PFSK-1 (cell line): ENCODE measurements around the gene S100A13.

Experiments used
- FOXP2 ChIP-seq: optimal IDR thresholded peaks from 2 replicates; pipeline ENCODE3; 2011; ENCODE audit warnings: borderline replicate concordance, control low read depth, inconsistent platforms; ENCODE audit not compliant: insufficient read depth; ENCODE audit errors: extremely low read length, extremely low read depth
- POLR2AphosphoS5 ChIP-seq: IDR thresholded peaks from 2 replicates; pipeline ENCODE4 v1.6.1; 2012; ENCODE audit warnings: low read depth, mild to moderate bottlenecking, control low read depth, low read length, moderate library complexity
- SIN3A ChIP-seq: IDR thresholded peaks from 2 replicates; pipeline ENCODE4 v1.6.1; 2012; ENCODE audit warnings: mild to moderate bottlenecking, low read length, moderate library complexity, borderline replicate concordance; ENCODE audit not compliant: insufficient read depth
- TAF1 ChIP-seq: IDR thresholded peaks from 2 replicates; pipeline ENCODE4 v1.6.1; 2012; ENCODE audit warnings: low read length, control low read depth, borderline replicate concordance; ENCODE audit not compliant: insufficient read depth
- TF ChIP-seq, protein P1 (sequence below), 2 experiments: IDR thresholded peaks; 2 replicates each; pipeline versions ENCODE4 v1.6.1 to v1.8.0; 2011 to 2012; ENCODE audit warnings: low read depth in 2 of 2, low read length in 2 of 2, control low read depth in 1 of 2, inconsistent platforms in 1 of 2, mild to moderate bottlenecking in 1 of 2, moderate library complexity in 1 of 2; ENCODE audit not compliant: insufficient read depth in 1 of 2

- TF ChIP-seq SIN3A: no peak
- no peak for TF ChIP-seq POLR2AphosphoS5
- TF ChIP-seq TAF1: no peak
- TF ChIP-seq, protein P1, sequence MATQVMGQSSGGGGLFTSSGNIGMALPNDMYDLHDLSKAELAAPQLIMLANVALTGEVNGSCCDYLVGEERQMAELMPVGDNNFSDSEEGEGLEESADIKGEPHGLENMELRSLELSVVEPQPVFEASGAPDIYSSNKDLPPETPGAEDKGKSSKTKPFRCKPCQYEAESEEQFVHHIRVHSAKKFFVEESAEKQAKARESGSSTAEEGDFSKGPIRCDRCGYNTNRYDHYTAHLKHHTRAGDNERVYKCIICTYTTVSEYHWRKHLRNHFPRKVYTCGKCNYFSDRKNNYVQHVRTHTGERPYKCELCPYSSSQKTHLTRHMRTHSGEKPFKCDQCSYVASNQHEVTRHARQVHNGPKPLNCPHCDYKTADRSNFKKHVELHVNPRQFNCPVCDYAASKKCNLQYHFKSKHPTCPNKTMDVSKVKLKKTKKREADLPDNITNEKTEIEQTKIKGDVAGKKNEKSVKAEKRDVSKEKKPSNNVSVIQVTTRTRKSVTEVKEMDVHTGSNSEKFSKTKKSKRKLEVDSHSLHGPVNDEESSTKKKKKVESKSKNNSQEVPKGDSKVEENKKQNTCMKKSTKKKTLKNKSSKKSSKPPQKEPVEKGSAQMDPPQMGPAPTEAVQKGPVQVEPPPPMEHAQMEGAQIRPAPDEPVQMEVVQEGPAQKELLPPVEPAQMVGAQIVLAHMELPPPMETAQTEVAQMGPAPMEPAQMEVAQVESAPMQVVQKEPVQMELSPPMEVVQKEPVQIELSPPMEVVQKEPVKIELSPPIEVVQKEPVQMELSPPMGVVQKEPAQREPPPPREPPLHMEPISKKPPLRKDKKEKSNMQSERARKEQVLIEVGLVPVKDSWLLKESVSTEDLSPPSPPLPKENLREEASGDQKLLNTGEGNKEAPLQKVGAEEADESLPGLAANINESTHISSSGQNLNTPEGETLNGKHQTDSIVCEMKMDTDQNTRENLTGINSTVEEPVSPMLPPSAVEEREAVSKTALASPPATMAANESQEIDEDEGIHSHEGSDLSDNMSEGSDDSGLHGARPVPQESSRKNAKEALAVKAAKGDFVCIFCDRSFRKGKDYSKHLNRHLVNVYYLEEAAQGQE (IDR thresholded peaks at IDR 0.05; ENCODE audit: insufficient read depth in 1 of 2, low read depth in 2 of 2, low read length in 2 of 2): no peak
- no peak for TF ChIP-seq FOXP2
These were observed 42.3 kb upstream of the S100A13 start for GRCh38 chr1:153669606-153670005.
